ENCODE measurements around the gene THRB.
"Not testable (repeated sequence)": the region's sequence is repeated elsewhere in the genome, so short reads cannot be mapped to it uniquely, and the experiment has no call there.

Gene THRB

GRCh38 chr3:24447836-24448235 lies 46.8 kb downstream of the THRB start:
- DNase-seq (ENCODE audit: low read depth): no peak

- DNase-seq (ENCODE audit: low read depth): no peak
These were observed 48.6 kb downstream of the THRB start for GRCh38 chr3:24446032-24446431.

GRCh38 chr3:24443476-24443875 lies 51.2 kb downstream of the THRB start:
- no peak for DNase-seq (ENCODE audit: low read depth)

- no peak for DNase-seq (ENCODE audit: low read depth)
These were observed 53.7 kb downstream of the THRB start for GRCh38 chr3:24440760-24441464.

GRCh38 chr3:24439021-24439420 lies 55.6 kb downstream of the THRB start:
- no peak for DNase-seq (ENCODE audit: low read depth)

- DNase-seq (ENCODE audit: low read depth): no peak
These were observed 57.3 kb downstream of the THRB start for GRCh38 chr3:24437326-24437725.

- no peak for DNase-seq (ENCODE audit: low read depth)
These were observed 59.1 kb downstream of the THRB start for GRCh38 chr3:24435584-24435983.

GRCh38 chr3:24434651-24435050 lies 60.0 kb downstream of the THRB start:
- no peak for DNase-seq (ENCODE audit: low read depth)

GRCh38 chr3:24433838-24434591 lies 60.6 kb downstream of the THRB start:
- no peak for DNase-seq (ENCODE audit: low read depth)

- DNase-seq (ENCODE audit: low read depth): no peak
These were observed 61.7 kb downstream of the THRB start for GRCh38 chr3:24432989-24433388.

- no peak for DNase-seq (ENCODE audit: low read depth)
These were observed 66.2 kb downstream of the THRB start for GRCh38 chr3:24428481-24428880.

- DNase-seq (ENCODE audit: low read depth): no peak
These were observed 67.8 kb downstream of the THRB start for GRCh38 chr3:24426896-24427295.

GRCh38 chr3:24420829-24421228 lies 73.8 kb downstream of the THRB start:
- not testable (repeated sequence) for DNase-seq (ENCODE audit: low read depth)

GRCh38 chr3:24420224-24420623 lies 74.4 kb downstream of the THRB start:
- peak; percentile 41 for DNase-seq (ENCODE audit: low read depth)

GRCh38 chr3:24419067-24419791 lies 75.4 kb downstream of the THRB start:
- no peak for DNase-seq (ENCODE audit: low read depth)

GRCh38 chr3:24417730-24418129 lies 76.9 kb downstream of the THRB start:
- DNase-seq (ENCODE audit: low read depth): no peak

- peak; percentile 57 for DNase-seq (ENCODE audit: low read depth)
These were observed 78.4 kb downstream of the THRB start for GRCh38 chr3:24416224-24416623.

- peak; percentile 10 for DNase-seq (ENCODE audit: low read depth)
These were observed 78.8 kb downstream of the THRB start for GRCh38 chr3:24415824-24416223.

- DNase-seq (ENCODE audit: low read depth): not testable (repeated sequence)
These were observed 81.0 kb downstream of the THRB start for GRCh38 chr3:24413662-24414061.

- no peak for DNase-seq (ENCODE audit: low read depth)
These were observed 83.8 kb downstream of the THRB start for GRCh38 chr3:24410860-24411259.

- DNase-seq (ENCODE audit: low read depth): no peak
These were observed 86.5 kb downstream of the THRB start for GRCh38 chr3:24407980-24408680.

- DNase-seq (ENCODE audit: low read depth): no peak
These were observed 87.8 kb downstream of the THRB start for GRCh38 chr3:24406900-24407299.

All from iris pigment epithelial cell (primary cell).